ENCODE measurements around the gene GNRHR.
"Not testable (repeated sequence)": the region's sequence is repeated elsewhere in the genome, so short reads cannot be mapped to it uniquely, and the experiment has no call there.

GNRHR gene

GRCh38 chr4:67754288-67754687, at the start of gene GNRHR:
Gene GNRHR, minus strand, starts transcription at chr4:67754388. Its CDS starts 53 bp downstream, at chr4:67754335.
- DNase-seq = no peak

- no peak for DNase-seq
Observed at GRCh38 chr4:67796810-67797209, 42.6 kb upstream of the GNRHR start.

- no peak for DNase-seq
Observed at GRCh38 chr4:67790721-67791120, 36.5 kb upstream of the GNRHR start.

- DNase-seq = no peak
Observed at GRCh38 chr4:67787311-67787710, 33.1 kb upstream of the GNRHR start.

- no peak for DNase-seq
Observed at GRCh38 chr4:67785528-67785927, 31.3 kb upstream of the GNRHR start.

- no peak for DNase-seq
Observed at GRCh38 chr4:67779631-67780030, 25.4 kb upstream of the GNRHR start.

- DNase-seq = no peak
Observed at GRCh38 chr4:67776746-67777145, 22.6 kb upstream of the GNRHR start.

GRCh38 chr4:67770422-67770821, 16.2 kb upstream of the GNRHR start:
- no peak for DNase-seq

- no peak for DNase-seq
Observed at GRCh38 chr4:67765928-67766327, 11.7 kb upstream of the GNRHR start.

GRCh38 chr4:67765401-67765800, 11.2 kb upstream of the GNRHR start:
- DNase-seq = no peak

- no peak for DNase-seq
Observed at GRCh38 chr4:67764183-67764582, 10.0 kb upstream of the GNRHR start.

- DNase-seq = no peak
Observed at GRCh38 chr4:67762086-67762485, 7.9 kb upstream of the GNRHR start.

GRCh38 chr4:67756991-67757390, 2.8 kb upstream of the GNRHR start:
- not testable (repeated sequence) for DNase-seq

- DNase-seq = no peak
Observed at GRCh38 chr4:67755974-67756373, 1.8 kb upstream of the GNRHR start.

- DNase-seq = no peak
Observed at GRCh38 chr4:67751260-67751659, 2.9 kb downstream of the GNRHR start.

- no peak for DNase-seq
Observed at GRCh38 chr4:67750691-67751090, 3.5 kb downstream of the GNRHR start.

GRCh38 chr4:67749286-67749685, 4.9 kb downstream of the GNRHR start:
- no peak for DNase-seq

GRCh38 chr4:67746797-67747495, 7.2 kb downstream of the GNRHR start:
- DNase-seq = peak; percentile 39 to 83

- no peak for DNase-seq
Observed at GRCh38 chr4:67744561-67745283, 9.5 kb downstream of the GNRHR start.

GRCh38 chr4:67743194-67743593, 11.0 kb downstream of the GNRHR start:
- DNase-seq = no peak

GRCh38 chr4:67736262-67736661, 17.9 kb downstream of the GNRHR start:
- DNase-seq = no peak

- no peak for DNase-seq
Observed at GRCh38 chr4:67735325-67735724, 18.9 kb downstream of the GNRHR start.

- DNase-seq = not testable (repeated sequence)
Observed at GRCh38 chr4:67730511-67730910, 23.7 kb downstream of the GNRHR start.

GRCh38 chr4:67727124-67727850, 26.9 kb downstream of the GNRHR start:
- DNase-seq = peak; percentile 27 to 50
